GM19372 (cell line): ENCODE results near the gene PYGO2.
A peak's percentile ranks its signal among the peaks of the same experiment; 100 is the strongest.

ENCODE experiments used
- ATAC-seq: cut with Tn5 transposase; IDR thresholded peaks from one replicate; pipeline ENCODE4 v1.9.1; 2021; ENCODE audit warnings: mild to moderate bottlenecking, low read depth, moderate library complexity; ENCODE audit not compliant: unreplicated experiment

PYGO2 gene

GRCh38 chr1:154961207-154962155 is at the start of gene PYGO2:
Gene PYGO2, minus strand, starts transcription at chr1:154961782. Its CDS starts 206 bp downstream, at chr1:154961576.
- peak; percentile 80 for ATAC-seq

GRCh38 chr1:155011004-155011416 is 49.4 kb upstream of the PYGO2 start:
- no peak for ATAC-seq

GRCh38 chr1:155010211-155010918 is 48.8 kb upstream of the PYGO2 start:
- ATAC-seq, result no peak

- no peak for ATAC-seq
Measured at GRCh38 chr1:155009742-155010141, 48.2 kb upstream of the PYGO2 start.

- ATAC-seq, result no peak
Measured at GRCh38 chr1:155009221-155009711, 47.7 kb upstream of the PYGO2 start.

GRCh38 chr1:155008015-155008941 is 46.7 kb upstream of the PYGO2 start:
- no peak for ATAC-seq

GRCh38 chr1:155007251-155007828 is 45.8 kb upstream of the PYGO2 start:
- ATAC-seq, result no peak

GRCh38 chr1:155006601-155007101 is 45.1 kb upstream of the PYGO2 start:
- ATAC-seq, result no peak

GRCh38 chr1:155005076-155006011 is 43.8 kb upstream of the PYGO2 start:
- ATAC-seq, result no peak

- ATAC-seq, result no peak
Measured at GRCh38 chr1:155004352-155005075, 42.9 kb upstream of the PYGO2 start.

- ATAC-seq, result no peak
Measured at GRCh38 chr1:155003766-155004351, 42.3 kb upstream of the PYGO2 start.

- no peak for ATAC-seq
Measured at GRCh38 chr1:155003227-155003765, 41.7 kb upstream of the PYGO2 start.

- ATAC-seq, result peak; percentile 2
Measured at GRCh38 chr1:155002464-155003226, 41.1 kb upstream of the PYGO2 start, which contains the start of gene ZBTB7B. Gene ZBTB7B, plus strand, starts transcription at chr1:155002802. Its CDS starts 11,859 bp downstream, at chr1:155014661.

- ATAC-seq, result peak; percentile 64
Measured at GRCh38 chr1:155001675-155002463, 40.3 kb upstream of the PYGO2 start.

- ATAC-seq, result peak; percentile 6
Measured at GRCh38 chr1:155001425-155001674, 39.8 kb upstream of the PYGO2 start.
